Measurements from ENCODE around the gene HOMER2. TPM values are rescaled to one million over a fixed set of nuclear protein-coding genes. Genes with fewer than 3 reads are reported as not detected.

HOMER2 gene
- 13.3 and 14.1 TPM in 2 replicates for total RNA-seq (2016; rRNA removed; fragmentation: Illumina TruSeq; extraction: Trizol)
- 18.1 and 20.2 TPM in 2 replicates for total RNA-seq (2016; cell fraction: cytosol; rRNA removed; fragmentation: Illumina TruSeq; extraction: Trizol; ENCODE audit: low read depth)
- total RNA-seq (2016; cell fraction: insoluble cytoplasmic fraction; rRNA removed; fragmentation: Illumina TruSeq; extraction: Trizol): 13.6 and 13.7 TPM in 2 replicates
- 29.6 and 30.6 TPM in 2 replicates for total RNA-seq (2016; cell fraction: membrane; rRNA removed; fragmentation: Illumina TruSeq; extraction: Trizol)
- total RNA-seq (2016; cell fraction: nucleus; rRNA removed; fragmentation: Illumina TruSeq; extraction: Trizol): 10.4 and 11.0 TPM in 2 replicates
- 12.9 and 15.7 TPM in 2 replicates for polyA plus RNA-seq (2011; rRNA removed)
- 8.1 and 12.6 TPM in 2 replicates for polyA plus RNA-seq (2011; cell fraction: cytosol; rRNA removed)
- 11.2 and 12.7 TPM in 2 replicates for polyA plus RNA-seq (2011; cell fraction: nucleus; rRNA removed)
- polyA plus RNA-seq (2012): 11.2 and 11.8 TPM in 2 replicates
- polyA plus RNA-seq (2016; cell fraction: cytosol; fragmentation: Illumina TruSeq; extraction: Trizol; ENCODE audit: low read depth): 27.4 and 28.8 TPM in 2 replicates
- 11.1 and 15.6 TPM in 2 replicates for polyA plus RNA-seq (2016; cell fraction: insoluble cytoplasmic fraction; fragmentation: Illumina TruSeq; extraction: Trizol; ENCODE audit: low read depth)
- 34.5 and 36.2 TPM in 2 replicates for polyA plus RNA-seq (2016; cell fraction: membrane; fragmentation: Illumina TruSeq; extraction: Trizol; ENCODE audit: low read depth)
- 14.6 and 15.4 TPM in 2 replicates for polyA plus RNA-seq (2016; cell fraction: nucleus; fragmentation: Illumina TruSeq; extraction: Trizol; ENCODE audit: insufficient read depth, low read depth)
- polyA minus RNA-seq (2011; rRNA and poly(A)+ RNA removed; ENCODE audit: low replicate concordance): 14.3 and 25.3 TPM in 2 replicates
- polyA minus RNA-seq (2011; cell fraction: cytosol; rRNA and poly(A)+ RNA removed): 12.7 and 18.6 TPM in 2 replicates
- 33.9 and 36.8 TPM in 2 replicates for polyA minus RNA-seq (2011; cell fraction: nucleus; rRNA and poly(A)+ RNA removed)
- percentile 52 among the genes with signal in this experiment for Bru-seq, nascent RNA
- BruChase-seq, experiment 1, labeled RNA remaining after a 6-hour chase: percentile 54 among the genes with signal in this experiment
- BruChase-seq, experiment 2, labeled RNA remaining after a 2-hour chase: percentile 50 among the genes with signal in this experiment
- long read RNA-seq, experiment 1, partial matches to known transcripts: 0 of 3 reads
- long read RNA-seq, experiment 1, other reads (novel, unspliced or antisense): 0 of 3 reads
- long read RNA-seq, experiment 2, transcript HOMER2-202 (9 exons, 1,950 nt): major isoform, 8 of 25 reads
- long read RNA-seq, experiment 2, partial matches to known transcripts: 2 of 25 reads
- long read RNA-seq, experiment 2, other reads (novel, unspliced or antisense): 11 of 25 reads

GRCh38 chr15:82952158-82953081 is at the start of gene HOMER2:
Gene HOMER2 (minus strand): TSS chr15:82952720. CDS start chr15:82952535, 185 bp downstream.
- Histone ChIP-seq H3K9ac (ENCODE audit: insufficient read depth, low read depth, low read length) (peak within 1 kb of the TSS; percentile 59; the same call in 1 of the 2 replicates), H3K4me1 (ENCODE audit: insufficient read depth, low read length) (peaks cover 22% of the 10 kb centered on the region), H3K79me2 (ENCODE audit: insufficient read depth, low read length) (no peaks in the 10 kb centered on the region), H2AFZ (ENCODE audit: low read length) (no peak within 1 kb of the TSS), H3K9me3 (ENCODE audit: low read length) (no peaks in the 10 kb centered on the region), H3K27me3 (ENCODE audit: control insufficient read depth in 1 of 2, insufficient read depth in 2 of 2, low read length in 2 of 2) (peaks cover 4 to 5% of the 10 kb centered on the region in 2 experiments; a peak in 4 of 5 replicates), H3K36me3 (replicated peaks in 1 of 2; ENCODE audit: control insufficient read depth in 1 of 2, insufficient read depth in 2 of 2, low read length in 2 of 2) (no peaks in the 10 kb centered on the region), H4K20me1 (ENCODE audit: insufficient read depth, low read length) (no peaks in the 10 kb centered on the region), H3K4me3 (replicated peaks in 1 of 3; ENCODE audit: insufficient read depth in 1 of 3, low read depth in 2 of 3, low read length in 3 of 3) (peak within 1 kb of the TSS; percentile 70 to 83 (median 78)), H3K27ac (ENCODE audit: extremely low read length, insufficient read depth, low read length) (no peak within 1 kb of the TSS), H3K4me2 (ENCODE audit: low read depth, low read length) (peak within 1 kb of the TSS; percentile 80)
- FAIRE-seq (no peak), DNase-seq (ENCODE audit: low spot score) (peak; percentile 10), ATAC-seq (peak; percentile 78)
- intact Hi-C loops (cut with micrococcal nuclease; ENCODE audit: unreplicated experiment) (loop anchor here (5.0 kb wide), 1 partner anchor 35 kb away; no protein-coding TSS in a partner anchor), in situ Hi-C loops (cut with HindIII; ENCODE audit: extremely low pct_ligation_motif_present, low pct_unique_long_range_greater_than_20kb) (no loop called here)
- BruUV-seq (replicated peaks): no TSS peak
- ChIA-PET POLR2A (no interaction called here), CTCF (ENCODE audit: low intra/inter-chr PET ratio, low total read pairs) (no interaction called here)
- 2% methylated on average over 8 of the region's 119 CpGs for WGBS (ENCODE audit: low lambda C conversion rate)
- TF ChIP-seq ZNF546 (CRISPR knock-in tag; conservative IDR thresholded peaks at IDR 0.05) (no peak), ZFP91 (CRISPR knock-in tag; IDR thresholded peaks at IDR 0.05; ENCODE audit: borderline replicate concordance) (peak; percentile 50; the same call in 1 of the 2 replicates), KAT8 (CRISPR knock-in tag; IDR thresholded peaks at IDR 0.05) (no peak), HMG20B (CRISPR knock-in tag; conservative IDR thresholded peaks at IDR 0.05) (no peak), ZNF678 (CRISPR knock-in tag; IDR thresholded peaks at IDR 0.05) (0 out of 2 replicates have a peak, but pooled peaks have one; percentile 27), ZNF574 (CRISPR knock-in tag; IDR thresholded peaks at IDR 0.05) (no peak), ZNF547 (CRISPR knock-in tag; IDR thresholded peaks at IDR 0.05) (no peak), JUNB (CRISPR knock-in tag; IDR thresholded peaks at IDR 0.05; ENCODE audit: borderline replicate concordance) (no peak), MED13 (CRISPR knock-in tag; IDR thresholded peaks at IDR 0.05) (no peak), ZNF777 (CRISPR knock-in tag; IDR thresholded peaks at IDR 0.05) (peak; percentile 73; the same call in 1 of the 2 replicates), NBN (conservative IDR thresholded peaks at IDR 0.05) (no peak)
